GM03348 (cell line): ENCODE data around the gene CEP164.
A peak's percentile ranks its signal among the peaks of the same experiment; 100 is the strongest.

Experiments
- DNase-seq: peaks from one replicate; pipeline ENCODE4 v3.0.0; 2012; ENCODE audit warnings: low spot score

CEP164 gene

DNA sequence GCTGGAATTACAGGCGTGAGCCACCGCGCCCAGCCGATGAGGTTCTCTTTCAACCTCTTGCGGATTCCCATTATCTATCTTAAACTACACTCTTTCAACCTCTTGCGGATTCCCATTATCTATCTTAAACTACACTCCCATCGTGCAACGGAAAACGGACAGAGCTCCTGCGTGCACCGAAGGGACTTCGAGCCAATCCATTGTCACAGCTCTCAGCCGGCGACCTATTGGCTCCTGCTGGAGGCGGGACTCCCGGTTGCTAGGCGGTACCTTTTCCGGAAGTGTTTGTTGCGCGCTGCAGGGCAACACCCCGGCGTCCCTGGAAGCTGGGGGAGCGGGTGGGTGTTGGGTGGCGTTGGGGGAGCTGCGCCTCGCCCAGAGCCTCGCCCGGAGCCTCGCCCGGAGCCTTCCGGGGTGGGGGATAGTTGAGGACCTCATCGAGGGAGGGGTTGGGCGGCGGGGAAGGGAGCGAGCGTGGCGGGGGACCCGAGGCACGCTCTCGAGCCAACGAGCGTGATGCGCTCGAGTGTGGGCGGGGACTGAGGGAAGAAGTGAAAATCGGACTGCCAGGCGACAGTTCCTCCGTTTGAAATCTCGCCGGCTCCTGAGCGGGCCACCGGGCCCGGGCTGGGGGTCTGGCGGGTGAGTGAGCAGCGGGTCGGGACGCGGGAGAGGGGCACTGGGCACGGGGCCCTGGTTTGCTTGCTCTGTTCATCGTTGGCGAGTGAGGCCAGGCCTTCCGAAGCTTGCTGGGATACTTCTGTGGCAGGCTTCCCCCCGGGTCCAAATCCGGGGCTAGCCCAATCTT is at the start of gene CEP164:
TSS of gene CEP164 (plus strand) at position 288 of the 808 bp plus-strand sequence. CDS start 10,733 bp downstream, outside the sequence.
- DNase-seq, result peak; percentile 98

DNA sequence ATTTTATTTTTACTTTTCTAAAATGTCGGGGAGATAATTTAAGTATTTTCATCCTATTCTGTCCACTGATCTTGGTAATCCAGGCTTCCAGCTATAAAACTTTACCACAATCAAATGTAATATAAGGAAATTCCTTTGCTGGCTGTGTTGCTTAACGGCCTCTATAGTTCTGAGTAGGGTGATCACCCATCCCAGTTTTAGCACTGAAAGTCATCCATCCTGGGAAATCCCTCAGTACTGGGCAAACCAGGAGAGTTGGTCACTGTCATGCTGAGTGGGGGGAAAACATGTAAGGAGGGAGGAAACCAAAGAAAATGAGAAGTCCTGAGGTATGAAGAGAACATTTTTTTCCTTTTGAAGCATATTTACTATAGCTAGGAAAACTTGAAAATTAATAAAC is 49.3 kb upstream of the CEP164 start:
- DNase-seq, result no peak

DNA sequence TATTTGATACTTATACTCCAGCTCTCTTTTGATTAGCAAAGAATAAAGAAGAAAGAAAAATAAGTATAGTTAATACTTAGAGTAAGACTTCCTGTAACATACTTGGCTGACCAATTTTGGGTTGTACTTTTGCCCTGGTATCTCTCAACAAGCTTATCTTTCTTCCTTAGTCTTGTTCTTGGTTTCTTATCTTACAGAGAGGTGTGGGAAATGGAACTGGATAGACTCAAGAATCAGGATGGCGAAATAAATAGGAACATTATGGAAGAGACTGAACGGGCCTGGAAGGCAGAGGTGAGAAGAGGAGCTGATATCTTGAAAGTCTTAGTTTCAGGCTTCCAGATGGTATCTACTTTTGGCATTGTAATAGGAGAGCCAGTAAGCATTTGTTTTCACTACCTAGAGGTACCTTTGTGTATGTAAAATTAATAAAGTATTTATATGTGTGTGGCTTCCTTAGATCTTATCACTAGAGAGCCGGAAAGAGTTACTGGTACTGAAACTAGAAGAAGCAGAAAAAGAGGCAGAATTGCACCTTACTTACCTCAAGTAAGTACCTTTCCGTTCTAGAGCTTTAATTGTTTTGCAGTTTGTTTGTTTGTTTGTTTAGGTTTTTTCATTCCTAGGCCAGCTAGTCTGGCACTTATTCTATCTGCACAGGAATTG is 47.8 kb upstream of the CEP164 start:
- no peak for DNase-seq

DNA sequence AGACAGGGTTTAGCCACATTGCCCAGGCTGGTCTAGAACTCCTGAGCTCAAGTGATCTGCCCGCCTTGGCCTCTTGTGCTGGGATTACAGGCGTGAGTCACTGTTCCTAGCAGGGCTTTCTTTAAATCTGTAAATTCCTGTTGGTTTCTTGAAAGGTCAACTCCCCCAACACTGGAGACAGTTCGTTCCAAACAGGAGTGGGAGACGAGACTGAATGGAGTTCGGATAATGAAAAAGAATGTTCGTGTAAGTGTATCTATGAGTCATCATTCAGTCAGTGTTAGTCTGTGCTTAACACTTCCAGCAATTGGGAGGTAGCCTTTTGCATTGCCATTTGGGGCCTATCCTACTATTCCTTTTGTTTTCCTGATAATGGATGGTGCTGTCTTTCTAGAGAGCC is 46.5 kb upstream of the CEP164 start:
- DNase-seq, result peak; percentile 90

DNA sequence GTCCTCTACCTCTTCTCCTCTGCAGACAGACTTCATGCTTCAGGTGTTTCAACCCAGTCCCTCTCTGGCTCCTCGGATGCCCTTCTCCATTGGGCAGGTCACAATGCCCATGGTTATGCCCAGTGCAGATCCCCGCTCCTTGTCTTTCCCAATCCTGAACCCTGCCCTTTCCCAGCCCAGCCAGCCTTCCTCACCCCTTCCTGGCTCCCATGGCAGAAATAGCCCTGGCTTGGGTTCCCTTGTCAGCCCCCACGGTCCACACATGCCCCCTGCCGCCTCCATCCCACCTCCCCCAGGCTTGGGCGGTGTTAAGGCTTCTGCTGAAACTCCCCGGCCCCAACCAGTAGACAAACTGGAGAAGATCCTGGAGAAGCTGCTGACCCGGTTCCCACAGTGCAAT is 45.8 kb upstream of the CEP164 start:
- no peak for DNase-seq

DNA sequence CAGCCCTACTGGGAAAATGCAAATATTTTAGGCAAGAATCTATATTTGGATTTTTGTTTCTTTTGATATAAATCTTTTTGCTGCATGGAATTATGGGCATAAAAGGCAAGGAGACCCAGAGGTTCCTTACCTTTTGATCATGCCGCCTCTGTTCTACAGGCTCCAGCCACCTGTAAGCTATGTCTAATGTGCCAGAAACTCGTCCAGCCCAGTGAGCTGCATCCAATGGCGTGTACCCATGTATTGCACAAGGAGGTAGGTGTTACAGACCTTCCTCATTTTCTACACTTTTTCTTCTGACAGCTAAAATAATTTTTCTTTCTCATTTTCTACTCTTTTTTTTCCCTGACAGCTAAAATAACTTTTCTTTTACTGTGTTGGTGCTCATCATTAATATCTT is 44.7 kb upstream of the CEP164 start:
- no peak for DNase-seq

DNA sequence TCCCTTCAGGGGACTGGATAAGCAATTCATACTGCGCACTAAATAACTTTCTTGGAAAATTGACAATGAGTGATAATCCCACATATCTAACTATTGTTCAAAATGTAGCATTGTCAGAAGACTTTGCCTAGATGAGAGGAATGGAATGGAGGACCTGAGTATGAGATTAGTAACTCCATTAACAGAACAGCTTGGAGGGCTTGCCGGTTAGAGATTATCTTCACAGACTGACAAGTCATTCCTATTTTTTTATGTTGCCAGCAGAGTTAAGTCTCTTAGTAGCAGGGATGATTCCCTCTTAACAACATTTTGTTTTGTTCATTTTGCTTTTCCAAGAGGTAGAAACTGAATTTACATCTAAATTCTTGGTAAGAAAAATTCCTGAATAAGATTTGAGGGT is 43.6 kb upstream of the CEP164 start:
- DNase-seq, result no peak

DNA sequence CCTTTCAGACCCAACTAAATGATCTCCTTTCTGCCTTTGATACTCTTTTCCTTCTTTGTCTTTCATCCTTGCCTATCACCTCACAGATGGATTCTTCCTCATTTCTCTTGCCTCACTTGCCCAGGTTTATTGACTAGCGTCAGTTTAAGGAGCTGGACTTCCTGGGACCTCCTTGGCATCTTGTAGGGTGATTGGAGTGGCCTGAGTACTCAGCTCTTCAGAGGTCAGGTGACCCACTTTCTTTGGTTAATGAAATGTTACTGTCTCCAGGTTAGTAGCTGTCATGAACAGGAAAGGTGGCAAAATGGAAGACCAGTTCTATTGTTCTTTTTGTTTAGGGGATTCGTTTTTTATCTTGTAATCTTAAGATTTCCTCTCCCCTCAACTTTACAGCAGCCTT is 41.1 kb upstream of the CEP164 start:
- DNase-seq, result no peak

DNA sequence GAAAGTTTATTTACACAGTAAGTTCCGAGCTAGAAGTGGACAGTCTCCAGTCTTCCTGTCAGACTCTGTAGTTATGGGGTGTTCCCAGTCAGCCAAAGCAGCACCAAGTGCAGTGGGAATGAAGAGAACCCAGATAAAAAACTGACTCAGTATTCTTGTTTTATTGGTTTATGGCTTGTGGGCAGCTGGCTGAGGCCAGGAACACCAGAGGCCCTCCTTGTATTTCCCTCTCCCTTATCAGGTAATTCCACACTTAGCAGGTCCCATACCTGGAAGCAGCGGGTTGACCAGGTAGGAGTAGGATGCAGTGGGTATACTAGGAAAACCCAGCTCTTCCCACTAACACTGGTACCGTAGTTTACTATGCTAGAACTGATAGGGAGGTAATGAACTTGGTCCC is 40.0 kb upstream of the CEP164 start:
- no peak for DNase-seq

DNA sequence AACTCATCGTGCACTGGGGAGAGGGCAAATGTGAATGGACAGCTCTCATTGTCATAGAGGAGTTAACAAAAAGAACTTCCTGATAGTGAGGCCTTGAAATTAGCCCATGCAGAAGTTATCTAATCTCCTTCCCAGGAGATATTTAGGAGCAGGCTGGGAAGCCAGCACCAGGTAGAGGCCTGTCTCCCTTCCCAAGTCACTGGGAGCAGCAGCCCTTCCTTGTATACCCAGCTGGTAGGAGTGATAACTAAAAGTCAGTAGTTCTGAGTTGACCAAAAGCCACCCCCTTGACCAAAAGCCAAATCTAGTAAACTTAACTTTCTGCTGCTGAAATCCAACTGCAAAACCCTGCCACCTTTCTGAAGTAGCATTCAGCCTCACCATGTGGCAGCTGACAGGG is 37.9 kb upstream of the CEP164 start:
- DNase-seq, result no peak

DNA sequence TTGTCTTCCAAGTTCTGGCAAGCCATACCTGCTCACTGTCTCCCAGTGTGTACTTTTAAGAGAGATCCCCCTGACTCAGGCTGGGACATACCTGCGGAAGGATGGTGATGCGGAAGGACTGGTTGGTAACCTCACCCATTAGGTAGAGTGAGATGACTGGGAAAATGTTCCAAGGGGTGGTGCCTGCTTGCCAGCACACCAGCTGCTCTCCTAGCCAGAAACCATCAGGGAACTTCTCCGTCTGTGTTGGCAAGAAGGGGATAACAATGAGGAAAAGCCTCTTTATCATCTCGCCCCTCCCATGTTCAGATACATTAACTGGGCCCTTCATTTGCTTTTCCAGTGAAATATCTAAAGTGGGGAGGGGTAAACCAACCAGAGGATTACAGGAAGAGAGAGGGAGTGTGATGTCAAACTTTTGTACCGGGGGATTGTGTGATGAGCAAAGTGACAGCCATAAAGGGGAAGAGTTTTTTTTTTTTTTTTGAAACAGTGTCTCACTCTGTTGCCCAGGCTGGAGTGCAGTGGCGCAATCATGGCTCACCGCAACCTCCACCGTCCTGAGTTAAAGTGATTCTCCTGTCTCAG is 36.8 kb upstream of the CEP164 start, which contains the start of gene BACE1-AS:
TSS of gene BACE1-AS (plus strand) at position 538 of the 588 bp plus-strand sequence.
- no peak for DNase-seq

DNA sequence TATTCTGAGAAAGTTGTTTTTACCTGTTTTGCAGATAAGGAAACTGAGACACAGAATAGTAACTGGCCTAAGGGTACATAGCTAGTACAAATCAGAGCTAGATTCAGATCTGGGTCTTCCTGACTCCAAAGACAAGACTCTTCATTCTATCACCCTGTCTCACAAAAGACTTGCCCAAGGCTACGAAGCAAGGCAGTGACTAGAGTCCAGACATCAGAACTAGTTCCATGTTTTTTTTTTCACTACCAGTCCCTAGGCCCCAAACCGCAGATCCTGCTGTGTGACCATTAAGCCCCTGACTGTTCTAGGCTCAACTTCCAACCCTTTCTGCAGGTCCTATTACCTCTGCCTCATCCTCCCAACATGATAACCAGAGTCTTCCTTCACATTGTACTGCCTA is 35.0 kb upstream of the CEP164 start:
- DNase-seq, result no peak

DNA sequence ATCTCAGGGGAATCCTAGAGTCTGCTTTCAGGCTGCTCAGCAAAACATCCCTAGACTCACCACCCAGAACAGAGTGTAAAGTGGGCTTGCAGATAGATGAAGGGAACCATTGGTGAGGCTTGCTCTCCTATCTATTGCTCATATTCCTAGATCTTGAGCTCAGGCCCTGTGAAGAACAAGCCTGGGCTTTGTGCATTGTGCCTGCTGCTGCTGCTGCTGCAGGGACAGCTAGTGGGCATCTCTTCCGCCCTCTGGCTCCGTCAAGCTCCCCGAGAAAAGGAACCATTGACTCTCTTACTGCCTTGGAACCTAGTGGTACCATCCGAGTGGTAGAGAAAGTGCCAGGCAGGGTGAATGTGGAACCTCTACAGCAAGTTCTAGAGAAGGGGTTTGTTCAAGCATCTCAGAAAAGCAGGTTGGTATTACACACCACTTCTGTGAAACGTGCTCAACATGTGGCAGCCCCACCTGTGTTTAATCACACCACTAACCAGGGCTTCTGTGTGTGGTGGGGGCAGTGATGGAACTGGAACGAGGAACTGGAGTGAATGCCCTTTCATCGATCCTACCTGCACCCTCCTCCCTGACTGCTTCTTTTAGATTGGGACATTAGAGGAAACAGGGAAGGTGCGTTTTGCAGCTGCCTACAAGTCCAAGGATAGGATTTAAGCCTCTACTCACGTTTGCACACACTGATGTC is 32.1 kb upstream of the CEP164 start:
- DNase-seq, result no peak

DNA sequence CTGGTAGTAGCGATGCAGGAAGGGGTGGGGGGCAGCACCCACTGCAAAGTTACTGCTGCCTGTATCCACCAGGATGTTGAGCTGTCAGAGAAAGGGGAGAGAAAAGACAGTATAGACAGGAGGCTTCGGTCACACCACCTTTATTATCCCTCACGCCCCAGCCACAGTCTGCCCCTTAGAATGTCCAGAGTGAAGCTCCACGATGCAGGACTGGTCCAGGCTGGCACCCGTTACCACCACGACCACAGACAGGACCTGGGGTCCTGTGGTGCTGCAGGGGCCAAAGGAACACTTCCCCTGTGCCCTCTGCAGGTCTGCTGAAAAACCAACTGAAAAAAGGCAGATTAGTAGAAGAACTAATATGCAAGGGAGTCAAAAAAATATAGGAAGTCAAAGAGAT is 30.8 kb upstream of the CEP164 start:
- DNase-seq, result no peak

DNA sequence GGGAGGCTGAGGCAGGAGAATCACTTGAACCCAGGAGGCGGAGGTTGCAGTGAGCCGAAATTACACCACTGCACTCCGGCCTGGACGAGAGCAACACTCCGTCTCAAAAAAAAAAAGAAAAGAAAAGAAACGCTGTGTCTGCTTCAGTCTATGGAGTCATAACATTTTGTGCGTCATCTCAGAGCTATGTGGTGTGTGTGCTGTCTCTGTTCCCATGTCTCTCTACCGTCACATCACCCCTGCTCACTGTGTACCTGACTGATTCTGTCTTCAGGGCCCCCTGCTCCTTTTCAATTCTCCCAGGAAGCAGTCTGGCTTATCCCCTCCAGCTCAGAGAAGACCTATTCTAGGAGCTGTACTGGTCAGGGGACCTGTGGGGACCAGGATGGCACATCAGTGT is 29.5 kb upstream of the CEP164 start:
- no peak for DNase-seq

DNA sequence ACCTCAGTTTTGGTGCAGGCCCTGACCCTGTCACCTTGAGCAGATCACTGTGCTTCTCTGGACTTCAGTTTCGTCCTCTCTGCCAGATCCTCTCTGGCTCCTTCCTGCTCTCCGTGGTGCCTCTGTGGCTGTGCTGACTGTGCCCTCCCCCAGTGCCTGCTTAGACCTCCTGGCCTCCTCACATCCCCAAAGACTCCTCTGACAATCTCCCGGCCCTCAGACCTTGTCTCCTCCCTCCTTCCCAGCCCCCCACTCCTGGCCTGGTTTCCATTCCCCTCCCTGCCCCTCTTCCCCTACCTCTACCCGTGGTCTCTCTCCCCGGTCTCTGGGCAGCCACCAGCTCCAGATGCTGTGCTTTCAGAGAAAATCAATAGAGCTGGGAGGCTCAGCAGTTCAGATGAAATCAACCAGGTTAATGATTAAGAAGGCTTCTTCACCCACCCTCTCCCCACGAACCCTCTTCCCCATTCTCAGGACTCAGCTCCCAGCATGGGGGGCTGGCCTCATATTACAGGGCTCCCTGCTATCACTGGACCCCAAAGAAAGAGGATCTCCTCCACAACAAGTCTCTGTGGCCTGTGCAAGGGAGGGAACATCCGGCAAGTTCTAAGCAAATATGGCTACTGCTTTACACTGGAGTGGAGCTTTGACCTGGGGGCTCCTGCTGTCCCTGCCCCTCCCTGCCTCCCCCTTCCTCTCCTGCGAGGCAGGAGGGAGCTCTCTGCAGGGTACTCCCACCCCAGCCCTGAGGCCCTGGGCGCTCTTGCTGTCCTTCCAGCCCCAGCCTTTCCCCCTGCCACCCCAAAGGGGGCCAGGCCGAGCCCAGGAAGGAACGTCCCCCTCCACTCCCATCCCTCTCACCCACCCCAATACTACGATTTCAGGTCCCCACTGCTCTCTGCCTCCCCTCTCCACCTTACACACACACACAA is 28.0 kb upstream of the CEP164 start:
- DNase-seq, result no peak

DNA sequence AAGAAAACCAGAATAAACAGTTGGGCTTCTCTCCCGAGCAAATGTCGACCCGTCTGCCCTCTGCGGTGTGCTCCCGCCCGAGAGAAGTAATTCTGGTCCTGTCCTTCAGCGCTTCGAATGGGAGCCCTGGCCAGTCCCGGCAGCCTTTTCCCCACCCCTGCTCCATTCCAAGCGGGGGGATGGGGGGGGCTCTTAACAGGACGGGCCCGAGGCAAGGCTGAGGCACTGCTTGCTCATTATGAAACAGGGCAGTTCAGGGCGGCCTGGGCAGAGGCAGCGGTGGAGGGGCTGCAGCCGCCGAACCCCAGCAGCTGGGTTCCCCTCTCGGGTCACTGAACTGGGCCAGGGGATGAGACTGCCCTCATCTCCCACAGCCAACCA is 27.4 kb upstream of the CEP164 start:
- peak; percentile 24 for DNase-seq

DNA sequence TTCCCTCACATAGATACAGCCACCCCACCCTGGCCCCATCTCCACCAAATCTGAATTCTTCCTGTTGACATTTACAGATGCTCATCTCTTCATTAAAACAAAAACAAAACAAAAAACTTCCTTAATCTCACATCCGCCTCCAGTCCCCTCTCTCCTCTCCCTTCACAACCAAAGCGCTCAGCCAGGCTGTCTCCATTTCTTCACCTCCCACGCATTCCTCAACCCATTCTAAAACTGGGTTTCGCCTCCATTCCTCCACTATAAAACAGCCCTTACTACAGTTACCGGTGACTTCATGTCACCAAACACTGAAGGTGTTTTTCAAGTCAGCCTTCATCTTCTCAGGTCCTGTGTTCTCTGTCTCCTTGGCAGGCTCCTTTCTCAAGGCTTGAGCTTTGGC is 26.9 kb upstream of the CEP164 start:
- peak; percentile 26 for DNase-seq

DNA sequence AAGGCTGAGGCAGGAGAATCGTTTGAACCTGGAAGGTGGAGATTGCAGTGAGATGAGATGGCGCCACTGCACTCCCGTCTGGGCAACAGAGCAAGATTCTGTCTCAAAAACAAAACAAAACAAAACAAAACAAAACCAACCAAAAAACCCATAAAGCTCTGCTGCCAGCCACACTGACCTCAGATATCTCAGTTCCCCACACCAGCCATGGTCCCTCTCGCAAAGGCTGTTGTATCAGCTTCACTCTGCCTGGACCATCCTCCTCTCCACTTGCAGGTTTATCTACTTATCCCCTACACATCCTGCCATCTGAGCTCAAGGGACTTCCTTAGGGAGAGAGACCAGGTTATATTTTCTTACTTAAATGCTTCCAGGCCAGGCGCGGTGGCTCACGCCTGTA is 25.4 kb upstream of the CEP164 start:
- DNase-seq, result no peak

DNA sequence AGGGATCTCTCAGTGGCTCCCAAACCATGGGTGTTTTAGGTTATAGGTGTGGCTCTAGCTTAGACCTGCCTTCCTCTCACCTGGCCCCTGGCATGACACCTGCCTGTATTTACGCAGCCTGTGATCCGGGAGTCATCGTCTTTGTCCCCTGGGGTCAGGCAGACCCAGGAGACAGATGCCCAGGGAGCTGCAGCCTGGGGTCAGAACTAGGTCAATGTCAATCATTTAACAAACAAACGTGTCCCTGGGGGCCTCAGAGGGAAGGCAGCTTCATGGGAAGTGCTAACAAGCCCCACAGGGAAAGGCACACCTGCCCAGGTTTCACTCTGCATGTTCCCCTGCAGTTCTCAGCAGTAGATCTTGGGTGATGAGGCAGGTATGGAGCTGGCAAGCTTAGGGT is 24.6 kb upstream of the CEP164 start:
- no peak for DNase-seq

DNA sequence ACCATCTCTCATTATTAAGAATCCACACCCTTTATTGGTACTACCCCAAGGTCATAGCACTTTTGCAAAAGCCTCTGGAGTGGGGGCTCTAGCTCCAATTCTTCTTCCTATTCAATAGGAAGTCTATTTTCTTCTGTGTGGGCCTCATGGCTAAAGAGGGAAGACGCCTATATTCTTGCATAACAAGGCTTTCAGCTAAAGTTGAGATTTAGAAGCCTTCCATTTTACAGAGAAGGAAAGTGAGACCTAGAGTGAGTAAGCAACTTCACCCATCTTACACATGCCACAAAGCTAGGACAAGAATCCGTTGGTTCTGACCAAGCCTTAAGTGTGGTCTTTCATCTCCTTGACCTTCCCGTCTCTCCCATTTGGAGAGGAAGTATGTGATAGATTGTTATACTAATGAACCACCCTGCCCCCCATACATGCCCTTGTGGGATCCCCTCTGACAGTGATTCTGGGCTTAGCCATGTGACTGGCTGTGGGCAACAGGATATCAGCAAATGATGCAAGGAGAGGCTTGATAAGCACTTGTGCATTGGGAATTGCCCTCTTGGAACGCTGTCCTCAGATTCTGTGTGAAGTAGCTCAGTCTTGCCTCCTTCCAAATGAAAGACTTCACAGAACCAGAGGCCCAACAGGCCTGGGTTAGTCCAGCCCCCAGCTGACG is 23.9 kb upstream of the CEP164 start:
- DNase-seq, result no peak
